GM12878 (cell line): Measurements from ENCODE around the gene ARID3A. TPM values are rescaled to one million over a fixed set of nuclear protein-coding genes. Genes with fewer than 3 reads are reported as not detected.

Source experiments
- E4F1 ChIP-seq: fragments of 450-650 bp; IDR thresholded peaks from 2 replicates; pipeline ENCODE4 v1.6.1; 2018; ENCODE audit warnings: borderline replicate concordance, mild to moderate bottlenecking; ENCODE audit not compliant: partially characterized antibody
- SMAD5 ChIP-seq: IDR thresholded peaks from 2 replicates; pipeline ENCODE4 v1.6.1; 2016; ENCODE audit warnings: antibody characterized with exemption, low read depth
- ZBTB40 ChIP-seq: fragments of 450-650 bp; IDR thresholded peaks from 2 replicates; pipeline ENCODE4 v1.6.1; 2016; ENCODE audit warnings: mild to moderate bottlenecking, moderate library complexity, borderline replicate concordance
- polyA plus RNA-seq, 11 experiments: library from polyadenylated mRNA; depleted of rRNA in 4 of 11; unstranded in 6 of 11; stranded (reverse) in 5 of 11; fragments of >200 nt; fragmentation: Nextera tagmentation in 4 of 11; fragmentation: Illumina TruSeq in 1 of 11; extraction: Ambion mirVana in 4 of 11; extraction: Trizol in 1 of 11; gene quantifications; 1 replicate in 1 of 11; 2 replicates in 10 of 11; pipeline versions ENCODE4 v1.2.1 to v1.2.3, GENCODE V29; 2011 to 2016; ENCODE audit warnings: inconsistent platforms in 2 of 11, missing spikeins in 2 of 11, low read depth in 1 of 11
- total RNA-seq, 4 experiments: library from RNA; depleted of rRNA in 3 of 4; stranded (reverse); fragments of >200 nt in 3 of 4; fragmentation: Illumina TruSeq in 1 of 4; extraction: Trizol in 1 of 4; gene quantifications; 2 replicates each; pipeline versions ENCODE4 v1.2.1 to v1.2.3, GENCODE V29; 2013 to 2021

ARID3A gene
- total and polyA plus RNA-seq, 10 of the 15 experiments (the other 5 are each of a cell fraction or from before 2014, with no cell fraction given) = 0.76 to 70.0 (median 16.7) TPM

- TF ChIP-seq ZBTB40 (peak; percentile 81; the same call in 1 of the 2 replicates), E4F1 (no peak), SMAD5 (no peak)
These were observed 58.5 kb downstream of the ARID3A start, which contains the start of gene WDR18 (continued) for GRCh38 chr19:984165-984967.
